PC-3 (cell line): ENCODE measurements around the gene GPR146.

Source experiments
- EZH2 ChIP-seq: fragments of 300-600 bp; sonication (generic); IDR thresholded peaks from one replicate; pipeline ENCODE4 v1.6.1; 2017; ENCODE audit warnings: antibody characterized with exemption, mild to moderate bottlenecking, low read length; ENCODE audit not compliant: unreplicated experiment
- EZH2phosphoT487 ChIP-seq: fragments of 300-600 bp; sonication (generic); IDR thresholded peaks from 2 replicates; pipeline ENCODE4 v1.6.1; 2018; ENCODE audit warnings: mild to moderate bottlenecking, antibody characterized with exemption, low read length, borderline replicate concordance
- TF ChIP-seq, protein P1 (sequence below): fragments of 300-600 bp; sonication (generic); conservative IDR thresholded peaks from 2 replicates; pipeline ENCODE4 v1.5.1; 2017; ENCODE audit warnings: antibody characterized with exemption, low read depth, mild to moderate bottlenecking, low read length

DNA sequence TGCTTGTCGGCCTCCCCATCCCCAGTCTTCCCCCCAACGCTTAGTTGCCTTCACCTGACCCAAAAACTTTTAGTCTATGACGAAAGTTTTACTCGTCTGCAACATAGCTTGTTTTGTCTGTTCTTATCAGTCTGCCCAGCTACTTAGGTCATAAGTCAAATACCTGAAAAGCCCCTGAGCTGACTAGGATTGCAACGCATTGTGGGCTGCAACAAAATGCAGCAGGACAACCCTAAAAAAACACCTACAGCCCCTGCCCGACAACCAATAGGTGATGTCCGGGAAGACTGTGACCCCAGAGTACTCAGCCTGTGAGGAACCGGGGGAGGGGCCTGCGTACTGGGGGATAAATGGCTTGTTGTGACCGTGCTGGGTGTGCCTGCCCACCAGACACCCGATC is 24.3 kb downstream of the GPR146 start:
- TF ChIP-seq, protein P1, sequence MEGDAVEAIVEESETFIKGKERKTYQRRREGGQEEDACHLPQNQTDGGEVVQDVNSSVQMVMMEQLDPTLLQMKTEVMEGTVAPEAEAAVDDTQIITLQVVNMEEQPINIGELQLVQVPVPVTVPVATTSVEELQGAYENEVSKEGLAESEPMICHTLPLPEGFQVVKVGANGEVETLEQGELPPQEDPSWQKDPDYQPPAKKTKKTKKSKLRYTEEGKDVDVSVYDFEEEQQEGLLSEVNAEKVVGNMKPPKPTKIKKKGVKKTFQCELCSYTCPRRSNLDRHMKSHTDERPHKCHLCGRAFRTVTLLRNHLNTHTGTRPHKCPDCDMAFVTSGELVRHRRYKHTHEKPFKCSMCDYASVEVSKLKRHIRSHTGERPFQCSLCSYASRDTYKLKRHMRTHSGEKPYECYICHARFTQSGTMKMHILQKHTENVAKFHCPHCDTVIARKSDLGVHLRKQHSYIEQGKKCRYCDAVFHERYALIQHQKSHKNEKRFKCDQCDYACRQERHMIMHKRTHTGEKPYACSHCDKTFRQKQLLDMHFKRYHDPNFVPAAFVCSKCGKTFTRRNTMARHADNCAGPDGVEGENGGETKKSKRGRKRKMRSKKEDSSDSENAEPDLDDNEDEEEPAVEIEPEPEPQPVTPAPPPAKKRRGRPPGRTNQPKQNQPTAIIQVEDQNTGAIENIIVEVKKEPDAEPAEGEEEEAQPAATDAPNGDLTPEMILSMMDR: no peak
- TF ChIP-seq EZH2 (no peak), EZH2phosphoT487 (no peak)
